Measurements from ENCODE around the gene ZNF26. TPM values are rescaled to one million over a fixed set of nuclear protein-coding genes. Genes with fewer than 3 reads are reported as not detected.

The ZNF26 gene
- total and polyA plus RNA-seq, 2 of the 8 experiments (the other 6 are each of a cell fraction or from before 2014, with no cell fraction given), result 5.8 to 8.4 TPM

DNA sequence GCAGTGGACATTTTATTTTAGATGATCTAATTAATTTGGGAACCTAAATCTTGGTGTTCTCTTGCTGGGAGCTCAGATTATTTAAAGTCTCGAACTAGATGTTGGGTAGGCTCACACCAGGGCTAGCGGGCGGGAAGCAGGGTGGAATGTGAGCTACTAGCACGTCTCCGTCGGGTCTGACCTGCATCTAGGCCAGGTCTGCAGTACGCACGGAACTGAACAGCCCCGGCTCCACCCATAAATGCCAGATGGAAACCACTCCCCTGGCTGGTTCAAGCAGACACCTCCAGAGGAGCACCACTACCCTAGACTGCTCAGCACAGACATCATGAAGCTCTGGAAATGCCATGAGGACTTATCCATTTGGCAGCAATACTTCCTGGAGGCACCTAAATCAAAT lies 40.4 kb upstream of the ZNF26 start:
- Histone ChIP-seq H4K5ac (ENCODE audit: insufficient read length, low read depth, low read length) (no peak overlapping the region), H3K9ac (replicated peaks in 1 of 4; ENCODE audit: extremely low read depth in 1 of 4, low read depth in 3 of 4, low read length in 3 of 4) (no peak overlapping the region), H3K23me2 (ENCODE audit: low read depth, low read length) (peaks cover 4% of the 10 kb centered on the region), H3K79me2 (ENCODE audit: control insufficient read depth in 1 of 2, insufficient read depth in 2 of 2, low read length in 2 of 2) (peaks cover 3 to 7% of the 10 kb centered on the region in 2 experiments), H3K18ac (ENCODE audit: extremely low read depth, low read length) (no peak overlapping the region), H4K20me1 (replicated peaks in 1 of 2; ENCODE audit: control insufficient read depth in 1 of 2, insufficient read depth in 2 of 2, low read length in 2 of 2) (peaks cover 0 to 4% of the 10 kb centered on the region in 2 experiments), H3K4me2 (ENCODE audit: insufficient read depth in 1 of 2, low read depth in 2 of 2, low read length in 2 of 2) (no peak overlapping the region), H2BK20ac (ENCODE audit: low read length) (no peak overlapping the region), H3K23ac (ENCODE audit: insufficient read length) (no peak overlapping the region), H3K4me3 (ENCODE audit: extremely low read depth in 1 of 4, insufficient read depth in 2 of 4, low read depth in 3 of 4, low read length in 4 of 4) (no peak overlapping the region), H3K27ac (ENCODE audit: low read depth, low read length) (no peak overlapping the region), H3K79me1 (ENCODE audit: low read depth, low read length) (peaks cover 4% of the 10 kb centered on the region), H3K27me3 (replicated peaks in 1 of 4; ENCODE audit: control insufficient read depth in 3 of 4, extremely low read depth in 1 of 4, insufficient read depth in 3 of 4, low read length in 3 of 4) (no peaks in the 10 kb centered on the region), H2BK12ac (ENCODE audit: low read depth, low read length) (no peak overlapping the region), H3K4me1 (replicated peaks in 1 of 4; ENCODE audit: control insufficient read depth in 3 of 4, insufficient read depth in 4 of 4, low read length in 3 of 4) (no peaks in the 10 kb centered on the region), H2AFZ (ENCODE audit: low read length) (no peak overlapping the region), H3K9me3 (ENCODE audit: insufficient read depth in 2 of 2, low read depth in 1 of 2, low read length in 1 of 2) (peaks cover 59 to 81% of the 10 kb centered on the region in 2 experiments), H2BK120ac (replicated peaks; ENCODE audit: low read depth, low read length) (no peak overlapping the region), H3K4ac (replicated peaks; ENCODE audit: insufficient read length, low read depth, low read length) (no peak overlapping the region), H4K91ac (replicated peaks; ENCODE audit: insufficient read length, low read length) (no peak overlapping the region), H3K14ac (ENCODE audit: insufficient read length) (no peak overlapping the region), H2BK15ac (ENCODE audit: low read length) (no peak overlapping the region), H2AK5ac (ENCODE audit: low read depth, low read length) (no peak overlapping the region), H4K8ac (ENCODE audit: extremely low read depth, insufficient read depth, low read length) (no peak overlapping the region), H3K36me3 (ENCODE audit: control insufficient read depth in 2 of 4, insufficient read depth in 4 of 4, low read length in 3 of 4) (peaks cover 6 to 76% (median 35%) of the 10 kb centered on the region in 4 experiments; a peak in 7 of 8 replicates), H3K56ac (replicated peaks; ENCODE audit: insufficient read length, low read depth, low read length) (no peak overlapping the region), H2BK5ac (ENCODE audit: low read depth, low read length) (no peak overlapping the region)
- no peak for FAIRE-seq
- no peak for DNase-seq (ENCODE audit: low read depth in 1 of 2, low spot score in 2 of 2)
- WGBS, 2 experiments (ENCODE audit: extremely low coverage in 1 of 2, insufficient coverage in 1 of 2, insufficient read length in 1 of 2, insufficient replicate concordance in 2 of 2, low coverage in 1 of 2, low lambda C conversion rate in 2 of 2, missing lambda C conversion rate in 1 of 2), result 96% methylated on average over 9 of the region's 9 CpGs; no CpG with 5 or more reads in 1 of the 2 experiments
- ChIA-PET POLR2A (ENCODE audit: partially characterized antibody) (interaction anchor here (0.5 kb wide), 1 partner anchor 76 kb away, joined by 3 read pairs; no protein-coding TSS in a partner anchor), CTCF (ENCODE audit: partially characterized antibody) (interaction anchor here (0.9 kb wide), 1 partner anchor 112 kb away, joined by 3 read pairs; no protein-coding TSS in a partner anchor)
- TF ChIP-seq, protein P1, sequence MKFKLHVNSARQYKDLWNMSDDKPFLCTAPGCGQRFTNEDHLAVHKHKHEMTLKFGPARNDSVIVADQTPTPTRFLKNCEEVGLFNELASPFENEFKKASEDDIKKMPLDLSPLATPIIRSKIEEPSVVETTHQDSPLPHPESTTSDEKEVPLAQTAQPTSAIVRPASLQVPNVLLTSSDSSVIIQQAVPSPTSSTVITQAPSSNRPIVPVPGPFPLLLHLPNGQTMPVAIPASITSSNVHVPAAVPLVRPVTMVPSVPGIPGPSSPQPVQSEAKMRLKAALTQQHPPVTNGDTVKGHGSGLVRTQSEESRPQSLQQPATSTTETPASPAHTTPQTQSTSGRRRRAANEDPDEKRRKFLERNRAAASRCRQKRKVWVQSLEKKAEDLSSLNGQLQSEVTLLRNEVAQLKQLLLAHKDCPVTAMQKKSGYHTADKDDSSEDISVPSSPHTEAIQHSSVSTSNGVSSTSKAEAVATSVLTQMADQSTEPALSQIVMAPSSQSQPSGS (IDR thresholded peaks at IDR 0.05; ENCODE audit: low read length), result no peak
- TF ChIP-seq CTBP2 (IDR thresholded peaks at IDR 0.05; ENCODE audit: borderline replicate concordance, insufficient read depth, insufficient read length, low read length) (no peak), SP2 (IDR thresholded peaks at IDR 0.05; ENCODE audit: low read length) (no peak), BCL11A (IDR thresholded peaks at IDR 0.05; ENCODE audit: low read depth in 2 of 2, low read length in 2 of 2) (no peak), RAD21 (IDR thresholded peaks at IDR 0.05 in 1 of 2, conservative IDR thresholded peaks at IDR 0.05 in 1 of 2; ENCODE audit: low read depth in 2 of 2, low read length in 2 of 2) (no peak), CHD1 (IDR thresholded peaks at IDR 0.05; ENCODE audit: low read depth, low read length) (no peak), JUND (IDR thresholded peaks at IDR 0.05; ENCODE audit: low read length) (no peak), KDM4A (IDR thresholded peaks at IDR 0.05; ENCODE audit: low read depth, low read length, severe bottlenecking) (no peak), JUN (IDR thresholded peaks at IDR 0.05; ENCODE audit: low read depth, low read length) (no peak), EZH2 (IDR thresholded peaks at IDR 0.05; ENCODE audit: low read depth, low read length, severe bottlenecking) (no peak), TBP (IDR thresholded peaks at IDR 0.05; ENCODE audit: low read depth, low read length) (no peak), SRF (IDR thresholded peaks at IDR 0.05; ENCODE audit: low read depth, low read length) (no peak)

Data from H1 (cell line).